Neutrophil (primary cell): ENCODE data around the gene ITGA2.

ENCODE experiments used
- H3K27ac ChIP-seq: fragments of 200-600 bp; sonication (generic); 2 replicates; pipeline ENCODE4 v1.5.1; 2016; ENCODE audit warnings: mild to moderate bottlenecking, moderate library complexity
- H3K27me3 ChIP-seq: fragments of 200-600 bp; sonication (generic); 2 replicates; pipeline ENCODE4 v1.6.0; 2016; ENCODE audit warnings: mild to moderate bottlenecking
- H3K36me3 ChIP-seq: fragments of 200-600 bp; sonication (generic); 2 replicates; pipeline ENCODE4 v1.5.1; 2017
- H3K4me1 ChIP-seq, 2 experiments: fragments of 200-600 bp in 1 of 2; sonication (generic) in 1 of 2; 1 replicate in 1 of 2; 2 replicates in 1 of 2; pipeline versions ENCODE4 v1.5.1 to v1.6.1; 2013 to 2016; ENCODE audit warnings: low read depth in 1 of 2, low read length in 1 of 2, mild to moderate bottlenecking in 1 of 2, moderate library complexity in 1 of 2; ENCODE audit not compliant: control insufficient read depth in 1 of 2, insufficient read depth in 1 of 2
- H3K4me3 ChIP-seq, 2 experiments: fragments of 200-600 bp in 1 of 2; sonication (generic) in 1 of 2; 1 replicate in 1 of 2; 2 replicates in 1 of 2; pipeline ENCODE4 v1.5.1; 2013 to 2016; ENCODE audit warnings: low read depth in 1 of 2, low read length in 1 of 2, mild to moderate bottlenecking in 1 of 2, moderate library complexity in 1 of 2
- H3K9me3 ChIP-seq: fragments of 200-600 bp; sonication (generic); 2 replicates; pipeline ENCODE4 v1.5.1; 2016
- TF ChIP-seq, protein P1 (sequence below): fragments of 200-600 bp; sonication (generic); IDR thresholded peaks from 2 replicates; pipeline ENCODE4 v1.5.1; 2016; ENCODE audit warnings: antibody characterized with exemption

Gene ITGA2

DNA sequence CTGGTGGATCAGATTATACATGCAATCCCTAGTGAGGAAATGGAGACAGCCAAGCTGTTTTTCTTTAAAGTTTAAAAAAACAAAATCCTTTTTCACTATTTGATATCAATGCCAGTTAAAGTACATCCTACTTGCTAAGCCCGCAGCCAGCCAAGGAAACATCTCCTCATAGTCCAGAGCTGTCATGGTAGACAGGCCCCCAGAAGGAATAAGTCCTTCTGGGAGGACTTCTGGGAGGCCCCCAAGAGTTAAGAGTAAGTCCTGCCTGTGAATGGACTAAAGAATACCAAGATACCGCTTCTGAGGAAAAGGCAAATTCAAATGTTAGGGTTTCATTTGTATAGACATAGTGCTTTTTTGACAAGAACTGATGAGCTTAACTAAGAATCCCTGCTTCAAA, 82.1 kb downstream of the ITGA2 start:
- Histone ChIP-seq H3K9me3 (no peaks in the 10 kb centered on the region), H3K27ac (no peak overlapping the region)

DNA sequence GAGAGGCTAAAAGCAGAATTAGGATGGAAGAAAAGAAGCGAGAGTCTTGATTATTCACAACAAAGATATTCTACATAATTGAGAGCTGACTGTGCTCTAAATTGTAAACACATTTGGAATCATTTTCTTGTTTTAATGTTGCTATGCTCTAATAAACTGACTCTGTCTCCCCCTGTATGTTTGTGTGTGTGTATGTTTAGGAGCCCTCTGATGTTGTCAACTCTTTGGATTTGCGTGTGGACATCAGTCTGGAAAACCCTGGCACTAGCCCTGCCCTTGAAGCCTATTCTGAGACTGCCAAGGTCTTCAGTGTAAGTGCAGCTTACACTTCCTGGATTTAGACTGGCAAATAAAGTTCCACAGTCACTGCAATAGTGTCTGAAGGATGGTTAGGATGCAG, 82.6 kb downstream of the ITGA2 start:
- no peaks in the 10 kb centered on the region for H3K27me3 ChIP-seq
- no peak overlapping the region for H3K27ac ChIP-seq
- no peaks in the 10 kb centered on the region for H3K4me1 ChIP-seq
- no peaks in the 10 kb centered on the region for H3K9me3 ChIP-seq
- H3K4me3 ChIP-seq, result no peak overlapping the region
- no peaks in the 10 kb centered on the region for H3K36me3 ChIP-seq
- TF ChIP-seq, protein P1, sequence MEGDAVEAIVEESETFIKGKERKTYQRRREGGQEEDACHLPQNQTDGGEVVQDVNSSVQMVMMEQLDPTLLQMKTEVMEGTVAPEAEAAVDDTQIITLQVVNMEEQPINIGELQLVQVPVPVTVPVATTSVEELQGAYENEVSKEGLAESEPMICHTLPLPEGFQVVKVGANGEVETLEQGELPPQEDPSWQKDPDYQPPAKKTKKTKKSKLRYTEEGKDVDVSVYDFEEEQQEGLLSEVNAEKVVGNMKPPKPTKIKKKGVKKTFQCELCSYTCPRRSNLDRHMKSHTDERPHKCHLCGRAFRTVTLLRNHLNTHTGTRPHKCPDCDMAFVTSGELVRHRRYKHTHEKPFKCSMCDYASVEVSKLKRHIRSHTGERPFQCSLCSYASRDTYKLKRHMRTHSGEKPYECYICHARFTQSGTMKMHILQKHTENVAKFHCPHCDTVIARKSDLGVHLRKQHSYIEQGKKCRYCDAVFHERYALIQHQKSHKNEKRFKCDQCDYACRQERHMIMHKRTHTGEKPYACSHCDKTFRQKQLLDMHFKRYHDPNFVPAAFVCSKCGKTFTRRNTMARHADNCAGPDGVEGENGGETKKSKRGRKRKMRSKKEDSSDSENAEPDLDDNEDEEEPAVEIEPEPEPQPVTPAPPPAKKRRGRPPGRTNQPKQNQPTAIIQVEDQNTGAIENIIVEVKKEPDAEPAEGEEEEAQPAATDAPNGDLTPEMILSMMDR, result no peak

More for the DNA sequence above, 82.1 kb downstream of the ITGA2 start:
- Histone ChIP-seq H3K4me3 (no peak overlapping the region), H3K36me3 (no peaks in the 10 kb centered on the region), H3K4me1 (no peaks in the 10 kb centered on the region), H3K27me3 (no peaks in the 10 kb centered on the region)
- TF ChIP-seq, protein P1, result no peak

DNA sequence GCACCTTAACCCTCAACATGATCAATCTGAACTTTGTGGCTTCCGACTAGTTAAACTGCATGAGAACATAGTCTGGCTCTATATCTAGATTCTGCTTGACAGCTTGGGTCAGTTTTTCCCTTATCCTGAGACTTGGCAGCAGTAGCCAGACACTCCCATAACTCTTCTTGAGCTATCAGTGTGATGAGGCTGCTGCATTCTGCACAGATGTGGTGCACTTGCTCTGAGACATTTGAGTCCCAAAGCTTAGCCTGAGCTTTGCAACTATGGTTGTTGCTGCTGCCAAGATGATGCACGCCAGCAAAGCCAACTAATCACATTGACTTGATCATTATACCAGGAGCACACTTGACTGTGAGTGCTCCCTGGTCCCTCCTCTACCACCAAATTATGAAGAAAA, 84.2 kb downstream of the ITGA2 start:
- Histone ChIP-seq H3K4me1 (no peaks in the 10 kb centered on the region), H3K9me3 (no peaks in the 10 kb centered on the region), H3K4me3 (no peak overlapping the region), H3K27ac (no peak overlapping the region), H3K27me3 (no peaks in the 10 kb centered on the region), H3K36me3 (no peaks in the 10 kb centered on the region)
- TF ChIP-seq, protein P1, result no peak

DNA sequence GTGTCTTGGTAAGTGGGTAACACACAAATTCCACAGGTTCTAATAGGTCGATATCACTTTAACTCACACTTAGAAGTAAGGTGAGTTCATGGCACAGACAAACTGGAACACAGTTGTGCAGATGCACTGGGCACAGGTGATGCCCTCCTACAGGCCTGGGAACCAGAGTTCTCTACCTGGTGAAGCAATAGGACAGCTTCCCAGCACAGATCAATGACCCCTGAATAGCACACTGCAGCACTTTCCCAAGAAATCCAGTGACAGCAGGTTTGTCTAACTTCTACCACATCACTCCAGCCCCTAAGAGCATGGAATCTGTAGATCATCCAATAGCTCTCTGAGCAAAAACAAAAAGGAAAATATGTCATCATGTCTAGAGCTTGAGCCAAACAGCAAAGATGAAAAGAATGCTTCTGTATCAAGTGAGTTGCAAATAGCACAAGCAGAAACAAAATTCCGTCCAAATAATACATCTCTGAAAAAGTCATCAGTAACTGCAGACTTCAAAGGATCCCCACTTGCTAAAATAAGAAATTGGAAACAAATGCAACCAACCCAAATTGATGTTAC, 86.9 kb downstream of the ITGA2 start:
- Histone ChIP-seq H3K36me3 (no peaks in the 10 kb centered on the region), H3K4me3 (no peak overlapping the region), H3K27me3 (no peaks in the 10 kb centered on the region), H3K27ac (no peak overlapping the region), H3K4me1 (no peaks in the 10 kb centered on the region), H3K9me3 (no peaks in the 10 kb centered on the region)
- TF ChIP-seq, protein P1, result no peak

DNA sequence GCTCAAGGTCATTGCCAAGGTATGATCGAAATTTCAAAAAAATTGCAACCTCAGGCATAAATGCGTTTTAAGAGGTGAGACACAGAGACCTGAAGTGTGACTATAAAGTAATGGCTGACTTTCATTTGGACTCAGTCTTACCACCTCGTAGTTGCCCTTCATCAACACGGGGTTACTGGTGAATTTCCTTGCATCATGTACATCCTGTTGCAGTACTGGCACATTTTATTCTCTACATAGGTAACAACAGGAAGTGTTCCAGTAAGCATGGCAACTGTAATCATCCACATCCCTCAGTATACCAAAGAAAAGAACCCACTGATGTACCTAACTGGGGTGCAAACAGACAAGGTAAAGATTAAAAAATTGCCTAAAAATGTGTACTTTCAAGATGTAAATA, 91.1 kb downstream of the ITGA2 start:
- H3K4me3 ChIP-seq, result no peak overlapping the region
- H3K27me3 ChIP-seq, result no peaks in the 10 kb centered on the region
- no peak overlapping the region for H3K27ac ChIP-seq
- TF ChIP-seq, protein P1, result no peak
- H3K9me3 ChIP-seq, result no peaks in the 10 kb centered on the region
- no peaks in the 10 kb centered on the region for H3K36me3 ChIP-seq
- no peaks in the 10 kb centered on the region for H3K4me1 ChIP-seq

DNA sequence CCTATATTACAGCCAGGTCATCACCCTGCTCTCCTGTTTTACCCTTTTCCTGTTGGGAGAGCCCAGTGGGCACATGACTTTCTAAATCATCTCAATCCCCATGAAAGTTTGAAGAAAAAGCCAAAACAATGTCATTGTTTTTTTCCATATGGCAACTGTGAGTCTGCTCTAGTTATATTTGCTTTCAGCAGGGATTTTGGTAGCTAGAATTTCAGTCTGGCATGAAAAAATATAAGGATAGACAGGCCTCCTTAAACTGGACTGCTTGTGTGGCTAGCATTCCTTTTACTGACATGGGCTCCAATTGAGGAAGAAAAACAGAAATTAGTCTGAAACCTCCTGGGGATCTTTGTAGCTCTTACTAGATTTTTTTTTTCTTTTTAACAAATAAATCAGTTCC, 94.8 kb downstream of the ITGA2 start:
- no peaks in the 10 kb centered on the region for H3K9me3 ChIP-seq
- TF ChIP-seq, protein P1, result no peak
- no peaks in the 10 kb centered on the region for H3K27me3 ChIP-seq
- no peaks in the 10 kb centered on the region for H3K36me3 ChIP-seq
- no peak overlapping the region for H3K27ac ChIP-seq
- H3K4me3 ChIP-seq, result no peak overlapping the region
- no peaks in the 10 kb centered on the region for H3K4me1 ChIP-seq
